B cell (primary cell): ENCODE measurements around the gene PROCR. TPM values are rescaled to one million over a fixed set of nuclear protein-coding genes. Genes with fewer than 3 reads are reported as not detected.

ENCODE experiments used
- ATAC-seq: fragments of 200-7000 bp; cut with Tn5 transposase; one replicate; pipeline ENCODE4 v1.10.0; 2021; ENCODE audit warnings: low read depth, mild to moderate bottlenecking, moderate number of reproducible peaks, moderate library complexity
- CTCF ChIA-PET: fragments of 350-600 bp; sonication (Branson Sonifier 250); formaldehyde crosslinking; loops from one replicate; lab custom pipeline; 2021; ENCODE audit warnings: antibody characterized with exemption, inconsistent platforms; lab: Charles Lee
- POLR2A ChIA-PET: fragments of 350-600 bp; sonication (Branson Sonifier 250); formaldehyde crosslinking; loops from one replicate; lab custom pipeline; 2021; ENCODE audit warnings: antibody characterized with exemption; lab: Charles Lee
- DNase-seq: peaks from one replicate; pipeline ENCODE4 v3.0.0; 2013
- H2AFZ ChIP-seq: 2 replicates; pipeline ENCODE4 v1.6.1; 2012; ENCODE audit warnings: mild to moderate bottlenecking, low read depth, low read length; ENCODE audit not compliant: insufficient read depth, poor library complexity, severe bottlenecking
- H3K27ac ChIP-seq, 2 donors: 1 replicate in 1 of 2; 2 replicates in 1 of 2; pipeline ENCODE4 v1.5.1; 2012 to 2013; ENCODE audit warnings: low read length in 2 of 2, mild to moderate bottlenecking in 2 of 2, moderate library complexity in 1 of 2
- H3K27me3 ChIP-seq, 4 experiments: fragments of 200-600 bp in 1 of 4; sonication (generic) in 1 of 4; replicated peaks in 1 of 4; 1 replicate in 2 of 4; 2 replicates in 2 of 4; pipeline versions ENCODE4 v1.6.1 to v1.7.0; 2013 to 2016; ENCODE audit warnings: low read length in 3 of 4, mild to moderate bottlenecking in 2 of 4, mixed read lengths in 1 of 4, moderate library complexity in 1 of 4; ENCODE audit not compliant: insufficient read depth in 4 of 4, control insufficient read depth in 3 of 4; ENCODE audit errors: control extremely low read depth in 1 of 4
- H3K36me3 ChIP-seq, 2 experiments: replicated peaks in 1 of 2; 1 replicate in 1 of 2; 2 replicates in 1 of 2; pipeline versions ENCODE4 v1.6.1 to v1.7.1; 2013; ENCODE audit warnings: low read length in 1 of 2; ENCODE audit not compliant: insufficient read depth in 2 of 2, control insufficient read depth in 1 of 2; ENCODE audit errors: control extremely low read depth in 1 of 2, extremely low read depth in 1 of 2
- H3K4me1 ChIP-seq, 2 donors: fragments of 200-600 bp in 1 of 2; sonication (generic) in 1 of 2; 1 replicate in 1 of 2; 2 replicates in 1 of 2; pipeline versions ENCODE4 v1.5.1 to v1.6.1; 2013 to 2017; ENCODE audit warnings: low read length in 2 of 2; ENCODE audit not compliant: control insufficient read depth in 2 of 2, insufficient read depth in 2 of 2
- H3K4me2 ChIP-seq: replicated peaks from 2 replicates; pipeline ENCODE3; 2012; ENCODE audit warnings: mild to moderate bottlenecking, low read depth, low read length; ENCODE audit not compliant: poor library complexity, severe bottlenecking
- H3K4me3 ChIP-seq, 5 experiments: fragments of 200-600 bp in 1 of 5; sonication (generic) in 1 of 5; 1 replicate in 3 of 5; 2 replicates in 2 of 5; pipeline versions ENCODE4 v1.5.1 to v1.7.0; 2011 to 2016; ENCODE audit warnings: low read length in 4 of 5, mild to moderate bottlenecking in 4 of 5, low read depth in 2 of 5, control low read depth in 1 of 5, moderate library complexity in 1 of 5; ENCODE audit not compliant: insufficient read depth in 1 of 5; ENCODE audit errors: control extremely low read depth in 1 of 5, extremely low read depth in 1 of 5
- H3K79me2 ChIP-seq: fragments of 200-600 bp; sonication (generic); one replicate; pipeline ENCODE4 v1.6.0; 2016; ENCODE audit warnings: low read length; ENCODE audit not compliant: control insufficient read depth, insufficient read depth
- H3K9ac ChIP-seq: fragments of 200-600 bp; sonication (generic); 2 replicates; pipeline ENCODE4 v1.6.1; 2017; ENCODE audit warnings: mild to moderate bottlenecking, low read length, moderate library complexity
- H3K9me3 ChIP-seq, 3 donors: one replicate each; pipeline versions ENCODE4 v1.6.1 to v1.7.1; 2013; ENCODE audit warnings: low read length in 2 of 3; ENCODE audit not compliant: control insufficient read depth in 2 of 3, insufficient read depth in 1 of 3; ENCODE audit errors: control extremely low read depth in 1 of 3
- H4K20me1 ChIP-seq: 2 replicates; pipeline ENCODE4 v1.6.0; 2012; ENCODE audit warnings: mild to moderate bottlenecking, low read length; ENCODE audit not compliant: insufficient read depth, control insufficient read depth, poor library complexity, severe bottlenecking
- H3K27ac Mint-ChIP-seq: one replicate; pipeline ENCODE4 v1.8.0; 2021; ENCODE audit warnings: mixed read lengths
- H3K27me3 Mint-ChIP-seq: one replicate; pipeline ENCODE4 v1.8.0; 2021; ENCODE audit warnings: mixed read lengths
- H3K4me1 Mint-ChIP-seq: one replicate; pipeline ENCODE4 v1.8.0; 2021; ENCODE audit warnings: mixed read lengths
- H3K4me3 Mint-ChIP-seq: one replicate; pipeline ENCODE4 v1.8.0; 2021; ENCODE audit warnings: mixed read lengths
- H3K9me3 Mint-ChIP-seq: one replicate; pipeline ENCODE4 v1.8.0; 2022; ENCODE audit warnings: mixed read lengths; ENCODE audit not compliant: insufficient read depth
- EZH2 ChIP-seq: IDR thresholded peaks from 2 replicates; pipeline ENCODE4 v1.6.1; 2012; ENCODE audit warnings: borderline replicate concordance, low read depth, mild to moderate bottlenecking, moderate library complexity, low read length; ENCODE audit not compliant: insufficient read depth, poor library complexity, severe bottlenecking
- WGBS: methylation state at CpG from one replicate; pipeline ENCODE4 v1.1.5; 2013; ENCODE audit warnings: missing lambda C conversion rate; ENCODE audit not compliant: insufficient coverage; 5-methylcytosine and 5-hydroxymethylcytosine counted together
- intact Hi-C: fragments of 100-400 bp; cut with micrococcal nuclease; formaldehyde crosslinking; loops from one replicate; pipeline ENCODE4 v1.10.0; 2022
- polyA plus RNA-seq: library from polyadenylated mRNA; depleted of rRNA; stranded (reverse); fragments of >200 nt; gene quantifications from 2 replicates; pipeline ENCODE4 v1.2.3, GENCODE V29; 2012
- total RNA-seq, 2 donors: library from RNA; stranded (reverse); fragments of 120-200 nt in 1 of 2; gene quantifications; 1 replicate in 1 of 2; 2 replicates in 1 of 2; pipeline versions ENCODE4 v1.2.3 to v1.2.4, GENCODE V29; 2013 to 2022
- TF ChIP-seq, protein P1 (sequence below): fragments of 200-600 bp; IDR thresholded peaks from one replicate; pipeline ENCODE4 v1.8.0; 2022; ENCODE audit warnings: antibody characterized with exemption, mild to moderate bottlenecking

PROCR gene
- total and polyA plus RNA-seq, 2 donors (not counting 1 experiment from before 2014, with no cell fraction given), result 0.30 to 0.57 TPM

DNA sequence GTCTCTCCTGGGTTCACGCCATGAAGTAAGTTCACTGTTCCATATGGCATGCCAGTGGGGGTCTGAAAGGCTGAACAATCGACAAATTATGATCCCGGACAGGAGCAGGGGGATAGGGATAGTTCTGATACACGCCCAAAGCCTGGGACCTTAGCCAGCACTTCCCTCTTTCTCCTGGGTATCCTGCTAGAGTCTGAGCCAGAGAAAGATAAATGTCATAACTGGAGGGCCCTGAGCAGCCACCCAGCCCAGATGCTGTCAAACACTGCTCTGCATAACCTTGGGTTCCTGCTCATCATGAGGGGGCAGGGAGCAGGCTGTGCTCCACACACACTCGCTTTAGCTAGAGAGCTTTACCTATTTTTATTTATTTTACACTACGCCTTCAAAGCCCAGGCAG lies 37.0 kb upstream of the PROCR start:
- H3K4me2 ChIP-seq, result no peak overlapping the region
- CTCF ChIA-PET, result no interaction called here

DNA sequence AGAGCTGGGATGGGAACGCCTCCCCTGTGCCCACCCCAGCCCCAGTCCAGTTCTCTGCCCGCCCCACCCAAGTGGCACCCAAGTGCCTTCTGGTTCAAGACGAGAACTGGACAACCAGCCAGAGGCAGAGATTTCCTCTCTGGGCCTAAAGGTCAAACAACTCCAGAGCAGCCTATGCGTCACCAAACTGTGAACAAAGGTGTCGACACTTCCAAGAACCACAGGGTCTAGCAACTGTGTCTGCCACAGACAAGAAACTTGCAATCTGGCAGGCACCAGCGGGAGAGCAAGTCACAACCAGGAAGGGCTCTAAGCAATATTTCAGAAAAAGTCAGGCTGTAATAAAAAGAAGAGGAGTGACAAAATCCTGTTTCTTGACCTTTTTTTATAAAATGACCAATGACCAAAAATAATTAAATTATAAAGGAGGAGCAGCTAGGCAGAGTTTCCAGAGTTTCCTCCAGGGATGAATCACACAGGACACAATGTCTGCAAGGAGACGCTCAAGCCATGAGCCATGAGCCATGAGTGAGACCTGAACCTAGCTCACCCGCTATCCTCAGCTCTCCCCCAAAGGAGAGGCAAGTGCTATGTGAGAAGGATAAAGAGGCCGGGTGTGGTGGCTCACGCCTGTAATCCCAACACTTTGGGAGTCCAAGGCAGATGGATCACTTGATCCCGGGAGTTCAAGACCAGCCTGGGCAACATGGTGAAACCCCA lies 35.8 kb upstream of the PROCR start:
- Histone ChIP-seq H3K27ac (no peak overlapping the region), H3K9ac (no peak overlapping the region), H3K9me3 (no peaks in the 10 kb centered on the region), H3K4me3 (no peak overlapping the region), H3K27me3 (no peaks in the 10 kb centered on the region), H3K79me2 (peaks cover 30% of the 10 kb centered on the region), H3K4me1 (no peaks in the 10 kb centered on the region), H2AFZ (no peak overlapping the region), H3K4me2 (no peak overlapping the region), H4K20me1 (peaks cover 34% of the 10 kb centered on the region), H3K36me3 (peaks cover 4 to 71% of the 10 kb centered on the region in 2 experiments)
- H3K9me3 Mint-ChIP-seq, result no peaks in the 10 kb centered on the region
- no peak overlapping the region for H3K27ac Mint-ChIP-seq
- WGBS, result 100% methylated on average over 6 of the region's 11 CpGs
- H3K27me3 Mint-ChIP-seq, result no peaks in the 10 kb centered on the region
- ChIA-PET CTCF (no interaction called here), POLR2A (no interaction called here)
- intact Hi-C loops, result no loop called here
- no peak overlapping the region for H3K4me3 Mint-ChIP-seq
- no peak for TF ChIP-seq EZH2
- TF ChIP-seq, protein P1, sequence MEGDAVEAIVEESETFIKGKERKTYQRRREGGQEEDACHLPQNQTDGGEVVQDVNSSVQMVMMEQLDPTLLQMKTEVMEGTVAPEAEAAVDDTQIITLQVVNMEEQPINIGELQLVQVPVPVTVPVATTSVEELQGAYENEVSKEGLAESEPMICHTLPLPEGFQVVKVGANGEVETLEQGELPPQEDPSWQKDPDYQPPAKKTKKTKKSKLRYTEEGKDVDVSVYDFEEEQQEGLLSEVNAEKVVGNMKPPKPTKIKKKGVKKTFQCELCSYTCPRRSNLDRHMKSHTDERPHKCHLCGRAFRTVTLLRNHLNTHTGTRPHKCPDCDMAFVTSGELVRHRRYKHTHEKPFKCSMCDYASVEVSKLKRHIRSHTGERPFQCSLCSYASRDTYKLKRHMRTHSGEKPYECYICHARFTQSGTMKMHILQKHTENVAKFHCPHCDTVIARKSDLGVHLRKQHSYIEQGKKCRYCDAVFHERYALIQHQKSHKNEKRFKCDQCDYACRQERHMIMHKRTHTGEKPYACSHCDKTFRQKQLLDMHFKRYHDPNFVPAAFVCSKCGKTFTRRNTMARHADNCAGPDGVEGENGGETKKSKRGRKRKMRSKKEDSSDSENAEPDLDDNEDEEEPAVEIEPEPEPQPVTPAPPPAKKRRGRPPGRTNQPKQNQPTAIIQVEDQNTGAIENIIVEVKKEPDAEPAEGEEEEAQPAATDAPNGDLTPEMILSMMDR, result no peak
- no peaks in the 10 kb centered on the region for H3K4me1 Mint-ChIP-seq
- no peak for DNase-seq
- ATAC-seq, result no peak

More for the DNA sequence above, 37.0 kb upstream of the PROCR start:
- no peaks in the 10 kb centered on the region for H3K9me3 ChIP-seq
- ATAC-seq, result no peak
- H3K27me3 Mint-ChIP-seq, result no peaks in the 10 kb centered on the region
- DNase-seq, result no peak
- POLR2A ChIA-PET, result no interaction called here
- H3K9me3 Mint-ChIP-seq, result no peaks in the 10 kb centered on the region
- no peaks in the 10 kb centered on the region for H3K4me1 ChIP-seq
- H3K27ac Mint-ChIP-seq, result no peak overlapping the region
- H3K27me3 ChIP-seq, result no peaks in the 10 kb centered on the region
- no peak overlapping the region for H2AFZ ChIP-seq
- no peak for TF ChIP-seq EZH2
- TF ChIP-seq, protein P1, result no peak
- no peak overlapping the region for H3K4me3 Mint-ChIP-seq
- H3K4me1 Mint-ChIP-seq, result no peaks in the 10 kb centered on the region
- intact Hi-C loops, result no loop called here
- peaks cover 19% of the 10 kb centered on the region for H3K79me2 ChIP-seq
- H3K4me3 ChIP-seq, result no peak overlapping the region
- no peak overlapping the region for H3K9ac ChIP-seq
- H4K20me1 ChIP-seq, result peaks cover 30% of the 10 kb centered on the region
- H3K27ac ChIP-seq, result no peak overlapping the region
- peaks cover 4 to 80% of the 10 kb centered on the region in 2 experiments for H3K36me3 ChIP-seq
- 100% methylated on average over 6 of the region's 6 CpGs for WGBS
